ENCODE measurements around the gene CCDC102B.

DNA sequence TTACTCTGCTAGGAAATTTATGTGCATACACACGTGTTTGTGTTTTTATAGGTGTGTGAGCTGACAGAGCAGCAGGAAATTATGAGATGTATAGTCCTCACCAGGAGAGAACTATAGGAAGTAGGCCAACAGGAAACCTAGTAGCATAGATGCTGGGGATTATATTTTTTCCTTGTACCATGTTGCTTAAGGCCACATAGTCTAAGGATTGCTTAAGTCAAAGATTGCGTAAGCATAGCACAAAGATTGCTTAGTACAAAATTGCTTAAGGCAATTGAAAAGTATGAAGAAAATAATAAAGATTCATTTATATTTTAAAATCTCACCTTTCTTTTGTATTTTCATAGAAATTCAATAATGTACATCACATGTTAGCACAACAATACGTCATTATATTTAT lies 18.7 kb upstream of the CCDC102B start:
- no peak for TF ChIP-seq POLR2A (IDR thresholded peaks at IDR 0.05)
- TF ChIP-seq, protein P1, sequence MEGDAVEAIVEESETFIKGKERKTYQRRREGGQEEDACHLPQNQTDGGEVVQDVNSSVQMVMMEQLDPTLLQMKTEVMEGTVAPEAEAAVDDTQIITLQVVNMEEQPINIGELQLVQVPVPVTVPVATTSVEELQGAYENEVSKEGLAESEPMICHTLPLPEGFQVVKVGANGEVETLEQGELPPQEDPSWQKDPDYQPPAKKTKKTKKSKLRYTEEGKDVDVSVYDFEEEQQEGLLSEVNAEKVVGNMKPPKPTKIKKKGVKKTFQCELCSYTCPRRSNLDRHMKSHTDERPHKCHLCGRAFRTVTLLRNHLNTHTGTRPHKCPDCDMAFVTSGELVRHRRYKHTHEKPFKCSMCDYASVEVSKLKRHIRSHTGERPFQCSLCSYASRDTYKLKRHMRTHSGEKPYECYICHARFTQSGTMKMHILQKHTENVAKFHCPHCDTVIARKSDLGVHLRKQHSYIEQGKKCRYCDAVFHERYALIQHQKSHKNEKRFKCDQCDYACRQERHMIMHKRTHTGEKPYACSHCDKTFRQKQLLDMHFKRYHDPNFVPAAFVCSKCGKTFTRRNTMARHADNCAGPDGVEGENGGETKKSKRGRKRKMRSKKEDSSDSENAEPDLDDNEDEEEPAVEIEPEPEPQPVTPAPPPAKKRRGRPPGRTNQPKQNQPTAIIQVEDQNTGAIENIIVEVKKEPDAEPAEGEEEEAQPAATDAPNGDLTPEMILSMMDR (IDR thresholded peaks at IDR 0.05), result no peak

Measured in testis (tissue), 2 donors.